Inflammatory macrophage (primary cell): ENCODE results near the gene MYOM1.

Source experiments
- DNase-seq, 2 donors: peaks; one replicate each; pipeline ENCODE4 v3.0.0-alpha.2; 2020 to 2022

MYOM1 gene

DNA sequence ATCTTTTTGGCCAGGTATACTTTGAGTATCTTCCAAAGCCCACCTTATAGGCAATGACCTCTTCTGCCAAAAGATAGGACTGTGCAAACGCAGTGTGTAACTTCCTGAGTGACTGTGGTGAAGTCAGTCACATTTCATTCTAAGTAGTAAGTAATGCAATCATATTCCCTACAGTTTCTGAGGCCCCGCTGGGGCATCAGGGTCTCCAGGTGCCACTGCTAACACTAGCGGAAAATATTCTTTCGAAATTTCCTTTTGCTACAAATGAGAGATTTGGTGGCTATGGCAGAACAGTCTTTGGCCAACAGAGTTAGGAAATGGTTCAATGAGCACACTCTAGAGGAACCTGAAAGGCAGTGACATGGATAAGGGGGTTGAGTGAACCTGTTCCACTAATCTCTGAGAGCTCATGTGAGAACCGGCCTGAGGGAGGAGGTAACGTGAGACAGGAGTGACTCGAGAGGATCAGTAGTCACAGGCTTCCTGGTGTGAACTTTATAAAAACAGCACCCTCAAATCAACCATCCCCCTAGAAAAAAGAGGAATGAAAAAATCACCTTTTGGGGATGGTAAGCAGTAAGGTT is 104.2 kb downstream of the MYOM1 start:
- no peak for DNase-seq

DNA sequence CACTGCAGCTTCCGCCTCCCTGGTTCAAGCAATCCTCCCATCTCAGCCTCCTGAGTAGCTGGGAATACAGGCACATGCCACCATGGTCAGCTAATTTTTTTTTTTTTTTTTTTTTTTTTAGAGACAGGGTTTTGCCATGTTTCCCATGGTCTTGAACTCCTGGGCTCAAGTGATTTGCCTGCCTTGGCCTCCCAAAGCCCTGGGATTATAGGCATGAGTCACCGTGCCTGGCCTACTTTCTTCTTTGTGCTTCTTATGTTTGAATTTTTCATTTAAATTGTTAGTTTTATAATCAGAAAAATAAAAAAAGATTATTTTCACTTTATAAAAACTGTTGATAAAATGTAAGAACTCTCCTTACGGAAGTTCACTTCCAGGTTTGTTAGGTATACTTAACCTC is 105.3 kb downstream of the MYOM1 start:
- no peak for DNase-seq

DNA sequence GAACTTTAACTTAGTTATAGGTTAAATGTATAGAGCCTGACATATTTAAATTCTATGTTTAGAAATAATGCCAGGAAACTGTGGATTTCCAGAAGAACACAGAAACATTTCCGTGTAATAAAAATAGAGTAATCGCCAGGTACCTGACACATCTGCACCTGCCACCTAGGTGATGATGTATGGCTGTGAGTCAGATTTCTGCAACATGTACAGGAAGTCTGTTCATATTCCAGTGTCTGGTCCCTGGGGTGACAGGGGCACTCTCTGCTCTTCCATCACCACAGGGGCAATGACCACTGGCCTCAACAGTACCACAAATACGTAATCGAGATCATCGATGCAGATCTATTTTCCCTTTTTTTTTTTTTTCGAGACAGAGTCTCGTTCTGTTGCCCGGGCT is 105.7 kb downstream of the MYOM1 start:
- DNase-seq = no peak

DNA sequence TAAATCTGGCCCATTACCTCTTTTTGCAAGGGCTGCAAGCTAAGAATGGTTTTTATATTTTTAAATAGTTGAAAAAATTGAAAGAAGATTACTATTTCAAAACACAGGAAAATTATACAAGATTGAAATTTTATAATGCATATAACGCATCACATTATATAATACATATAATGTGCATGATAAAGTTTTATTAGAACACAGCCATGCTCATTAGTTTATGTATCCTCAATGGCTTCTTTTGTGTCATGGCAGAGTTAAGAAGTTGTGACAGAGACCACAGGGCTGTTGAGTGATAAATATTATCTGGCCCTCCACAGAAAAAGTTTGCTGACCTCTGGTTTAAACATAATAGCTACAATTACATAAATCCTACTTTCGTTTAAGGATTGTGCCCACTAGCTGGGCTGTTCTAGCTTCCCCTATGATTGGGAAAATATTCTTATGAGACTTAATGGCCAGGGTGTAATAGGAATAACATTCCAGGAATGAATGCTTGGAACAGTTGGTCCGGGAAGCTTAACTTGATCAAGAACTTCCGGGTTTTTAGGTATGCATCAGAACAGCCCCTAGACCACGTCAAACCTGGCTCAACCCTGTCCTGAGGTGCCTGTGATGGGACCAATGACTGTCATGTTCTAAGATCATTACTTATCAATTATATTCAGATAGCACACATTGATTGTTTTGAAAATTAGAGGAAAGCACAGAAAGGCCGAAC is 108.1 kb downstream of the MYOM1 start:
- no peak for DNase-seq

DNA sequence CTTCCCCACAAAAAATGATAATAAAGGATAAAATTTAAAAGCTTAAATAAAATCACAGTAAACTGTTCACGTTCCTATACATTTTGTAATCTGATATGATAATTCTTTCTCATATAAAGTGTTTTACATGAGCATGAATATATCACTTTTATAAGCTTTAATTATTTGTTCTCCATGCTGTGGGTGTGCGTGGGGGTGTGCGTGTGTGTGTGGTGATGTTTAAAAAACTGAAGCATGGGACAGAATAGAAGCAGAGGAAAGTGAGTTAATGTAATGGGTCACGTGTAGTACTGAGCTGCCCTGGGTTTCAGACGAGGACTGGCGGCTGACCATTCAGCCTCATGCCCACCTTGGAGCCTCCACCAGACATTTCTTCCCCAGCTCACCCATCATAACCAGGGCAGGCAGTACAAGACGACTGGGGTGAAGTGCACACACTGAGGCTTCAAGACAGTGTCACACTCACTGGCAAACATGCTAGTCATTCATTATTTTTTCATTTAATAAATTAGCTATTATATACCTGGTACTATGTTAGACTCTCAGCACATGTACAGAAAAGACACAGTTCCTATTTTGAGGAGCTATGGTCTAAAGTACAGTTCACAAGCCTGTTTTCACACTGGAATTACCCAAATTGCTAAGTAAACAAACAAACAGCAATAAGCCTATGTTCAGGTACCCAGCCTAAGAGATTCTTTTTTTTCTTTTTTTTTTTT is 109.6 kb downstream of the MYOM1 start:
- no peak for DNase-seq

GRCh38 chr18:3107740-3108151 is 112.0 kb downstream of the MYOM1 start:
- DNase-seq = no peak

DNA sequence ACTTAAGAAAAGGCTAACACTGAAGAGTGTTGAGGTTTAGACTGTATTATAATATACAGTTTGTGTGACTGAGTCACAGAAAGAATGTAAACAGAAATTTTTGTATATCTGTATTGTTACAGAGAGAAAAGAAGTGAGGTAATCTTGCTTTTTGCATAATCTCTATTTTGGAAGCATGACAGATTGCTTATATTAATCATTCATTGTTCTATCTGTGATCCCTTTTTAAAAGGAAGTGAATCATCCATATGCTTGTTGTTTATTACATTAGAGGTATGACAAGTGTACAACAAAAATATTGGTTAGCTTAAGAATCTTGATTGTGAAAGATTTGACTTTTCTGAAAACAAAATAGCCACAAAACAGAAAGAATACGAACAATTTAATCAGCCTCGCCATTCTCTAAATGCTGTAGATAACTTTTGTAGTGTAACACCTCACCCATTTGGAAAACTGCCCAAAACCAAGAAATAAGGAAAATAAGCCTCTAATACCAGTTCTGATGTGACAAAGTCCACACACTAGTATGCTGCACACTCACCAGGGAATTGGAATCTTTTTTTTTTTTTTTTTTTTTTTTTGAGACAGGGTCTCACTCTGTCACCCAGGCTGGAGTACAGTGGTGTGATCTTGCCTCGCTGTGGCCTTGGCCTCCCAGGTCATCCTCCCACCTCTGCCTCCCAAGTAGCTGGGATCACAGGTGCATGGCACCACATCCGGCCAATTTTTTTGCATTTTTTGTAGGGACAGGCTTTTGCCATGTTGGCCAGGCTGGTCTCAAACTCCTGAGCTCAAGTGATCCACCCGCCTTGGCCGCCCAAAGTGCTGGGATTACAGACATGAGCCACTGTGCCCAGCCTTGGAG is 115.3 kb downstream of the MYOM1 start:
- peak; percentile 22 to 70 for DNase-seq

GRCh38 chr18:3103576-3103975 is 116.2 kb downstream of the MYOM1 start:
- DNase-seq = no peak

- DNase-seq = no peak
Measured at GRCh38 chr18:3102983-3103382, 116.8 kb downstream of the MYOM1 start.

DNA sequence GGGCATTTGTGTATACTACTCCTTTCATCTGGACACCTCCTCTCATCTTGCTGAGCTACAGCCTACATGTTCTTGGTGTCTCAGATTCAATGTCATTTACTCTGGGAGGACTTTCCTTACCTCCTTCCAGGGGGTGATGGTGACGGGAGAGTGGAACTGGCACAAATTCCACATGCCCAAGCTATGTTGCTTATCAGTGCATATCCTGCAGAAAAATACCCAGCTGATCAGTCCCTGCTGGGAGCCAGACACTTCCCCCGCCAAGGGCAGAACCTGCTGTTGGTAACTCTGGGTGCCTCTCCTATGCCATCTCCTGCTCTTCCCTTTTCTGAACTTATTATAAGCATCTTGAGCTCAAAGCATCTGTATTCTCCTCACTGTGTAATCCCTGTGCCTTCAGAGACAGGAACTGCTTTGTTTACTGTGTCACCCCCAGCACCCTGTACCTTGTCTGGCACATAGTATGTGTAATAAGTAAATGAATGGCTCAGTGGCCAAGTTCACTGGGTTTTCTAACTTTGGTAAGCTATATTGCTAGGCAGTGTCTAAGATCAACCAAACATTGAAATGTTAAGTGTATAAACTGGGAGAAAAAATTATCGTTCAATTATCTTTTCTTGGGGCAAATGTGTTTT is 119.2 kb downstream of the MYOM1 start:
- DNase-seq = no peak

DNA sequence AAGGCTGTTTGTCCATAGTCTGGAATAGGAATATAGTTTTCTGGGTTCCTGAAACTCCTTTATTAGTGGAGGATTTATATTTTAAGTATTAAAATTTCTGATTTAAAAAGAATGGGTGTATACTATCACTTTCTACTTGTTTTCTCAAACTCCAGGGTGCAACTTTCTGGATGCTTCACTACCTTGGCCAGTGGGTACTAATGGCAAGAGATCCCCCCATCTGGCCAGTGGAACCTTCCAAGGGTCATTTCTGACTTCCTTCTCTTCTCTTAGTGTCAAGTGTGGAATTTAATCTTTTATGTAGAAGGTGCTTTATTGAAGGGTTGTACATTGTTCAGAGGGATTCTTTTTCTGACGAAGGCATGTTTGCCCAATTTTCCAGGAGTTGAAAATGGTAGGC is 120.4 kb downstream of the MYOM1 start:
- no peak for DNase-seq

DNA sequence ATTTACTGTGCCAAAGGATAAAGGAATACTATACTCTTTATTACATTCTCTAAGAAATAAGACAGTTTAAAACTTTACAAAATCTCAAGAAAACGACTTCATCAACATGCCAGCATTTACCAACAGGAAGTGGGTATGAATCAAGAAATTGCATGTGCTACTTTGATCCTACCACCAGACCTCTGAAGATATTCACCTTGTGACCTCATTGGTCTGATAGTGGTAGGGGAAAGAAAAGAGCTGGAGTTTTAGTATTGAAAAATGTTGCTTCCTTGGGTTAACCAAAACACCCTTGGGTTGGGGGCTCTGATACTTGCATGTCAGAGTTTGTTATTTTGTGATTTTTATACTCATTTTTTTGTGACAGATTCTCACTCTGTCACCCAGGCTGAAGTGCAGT is 122.7 kb downstream of the MYOM1 start:
- DNase-seq = no peak

GRCh38 chr18:3095921-3096320 is 123.8 kb downstream of the MYOM1 start:
- DNase-seq = no peak

DNA sequence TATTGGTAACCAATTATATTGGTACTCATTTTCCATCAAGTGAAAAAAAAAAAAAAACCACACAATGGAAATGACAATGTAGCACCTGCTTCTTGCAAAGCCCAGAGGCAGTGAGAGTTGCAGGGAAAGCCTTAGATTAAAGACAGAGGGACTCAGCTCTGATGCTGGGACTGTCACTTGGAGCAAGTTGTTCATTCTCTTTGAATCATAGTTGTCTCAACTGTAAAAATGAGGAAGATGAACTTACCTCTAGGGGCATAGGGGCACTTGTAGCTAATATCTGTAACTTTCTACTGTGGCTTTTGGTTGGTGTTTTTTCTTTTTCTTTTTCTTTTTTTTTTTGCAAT is 125.5 kb downstream of the MYOM1 start:
- DNase-seq = no peak

- DNase-seq = no peak
Measured at GRCh38 chr18:3093624-3094337, 126.0 kb downstream of the MYOM1 start.

GRCh38 chr18:3092727-3093126 is 127.0 kb downstream of the MYOM1 start:
- no peak for DNase-seq

DNA sequence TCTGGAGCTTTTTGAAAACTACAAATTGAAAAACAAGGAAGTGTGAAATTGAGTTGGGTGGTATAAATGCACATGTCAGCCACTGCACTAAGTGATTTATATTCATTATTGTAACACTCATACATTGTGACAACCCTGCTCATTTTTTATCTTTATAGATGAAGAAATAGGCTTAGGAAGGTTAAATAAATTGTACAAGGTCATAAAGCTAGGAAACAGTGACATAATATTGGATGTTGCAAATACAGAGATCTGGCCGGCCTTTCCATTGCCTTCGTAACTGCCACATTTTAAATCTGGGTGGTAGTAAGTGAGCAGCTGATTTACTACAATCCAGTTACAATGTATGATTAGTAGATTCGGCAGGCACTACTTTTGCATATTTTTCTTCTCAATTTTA is 130.2 kb downstream of the MYOM1 start:
- no peak for DNase-seq

GRCh38 chr18:3088449-3088848 is 131.3 kb downstream of the MYOM1 start:
- DNase-seq = no peak

DNA sequence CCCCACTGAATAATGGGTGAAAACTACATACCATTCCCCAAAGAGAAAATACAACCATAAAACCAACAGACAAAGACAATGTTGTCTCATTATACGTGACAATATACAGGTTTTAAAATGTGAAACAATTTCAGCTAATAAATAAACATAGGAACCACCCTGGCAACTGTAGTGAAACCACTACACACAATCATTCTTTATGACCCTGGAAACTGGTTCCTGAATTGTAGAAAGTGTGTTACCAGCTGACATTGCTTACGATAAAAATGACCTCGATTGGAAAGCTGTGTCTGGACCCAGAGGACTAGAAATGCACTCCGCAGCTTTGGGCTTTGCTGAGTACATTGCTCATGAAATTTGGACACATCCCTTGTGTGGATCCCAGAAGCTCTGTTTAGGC is 132.9 kb downstream of the MYOM1 start:
- no peak for DNase-seq

- DNase-seq = no peak
Measured at GRCh38 chr18:3085612-3086011, 134.2 kb downstream of the MYOM1 start.

GRCh38 chr18:3084206-3084605 is 135.6 kb downstream of the MYOM1 start:
- no peak for DNase-seq

GRCh38 chr18:3083766-3084165 is 136.0 kb downstream of the MYOM1 start:
- DNase-seq = no peak
